Osteocyte (in vitro differentiated cells): ENCODE measurements around the gene ANKRD13D. TPM values are rescaled to one million over a fixed set of nuclear protein-coding genes. Genes with fewer than 3 reads are reported as not detected.

Experiments
- DNase-seq: peaks from one replicate; pipeline ENCODE4 v3.0.0; 2021; ENCODE audit warnings: mixed read lengths; ENCODE audit not compliant: unreplicated experiment; ENCODE audit errors: extremely low spot score
- H3K27ac Mint-ChIP-seq: one replicate; pipeline ENCODE4 v1.8.0; 2021; ENCODE audit warnings: mild to moderate bottlenecking, mixed read lengths; ENCODE audit not compliant: unreplicated experiment
- H3K27me3 Mint-ChIP-seq: one replicate; pipeline ENCODE4 v1.8.0; 2021; ENCODE audit warnings: mixed read lengths; ENCODE audit not compliant: unreplicated experiment
- H3K36me3 Mint-ChIP-seq: one replicate; pipeline ENCODE4 v1.8.0; 2021; ENCODE audit warnings: mixed read lengths; ENCODE audit not compliant: unreplicated experiment
- H3K4me1 Mint-ChIP-seq: one replicate; pipeline ENCODE4 v1.8.0; 2021; ENCODE audit warnings: mixed read lengths; ENCODE audit not compliant: unreplicated experiment
- H3K4me3 Mint-ChIP-seq: one replicate; pipeline ENCODE4 v1.8.0; 2021; ENCODE audit warnings: mild to moderate bottlenecking, moderate library complexity, mixed read lengths; ENCODE audit not compliant: unreplicated experiment
- H3K9me3 Mint-ChIP-seq: one replicate; pipeline ENCODE4 v1.8.0; 2021; ENCODE audit warnings: mixed read lengths; ENCODE audit not compliant: unreplicated experiment
- total RNA-seq: library from RNA; stranded (reverse); gene quantifications from 2 replicates; pipeline ENCODE4 v1.2.1, GENCODE V29; 2021
- TF ChIP-seq, protein P1 (sequence below): fragments of 200-600 bp; sonication (generic); IDR thresholded peaks from 2 replicates; pipeline ENCODE4 v1.5.0; 2021; ENCODE audit warnings: antibody characterized with exemption, mild to moderate bottlenecking, moderate library complexity

Gene ANKRD13D
- total RNA-seq, 1 donor from 2014 or later: 56.2 TPM

DNA sequence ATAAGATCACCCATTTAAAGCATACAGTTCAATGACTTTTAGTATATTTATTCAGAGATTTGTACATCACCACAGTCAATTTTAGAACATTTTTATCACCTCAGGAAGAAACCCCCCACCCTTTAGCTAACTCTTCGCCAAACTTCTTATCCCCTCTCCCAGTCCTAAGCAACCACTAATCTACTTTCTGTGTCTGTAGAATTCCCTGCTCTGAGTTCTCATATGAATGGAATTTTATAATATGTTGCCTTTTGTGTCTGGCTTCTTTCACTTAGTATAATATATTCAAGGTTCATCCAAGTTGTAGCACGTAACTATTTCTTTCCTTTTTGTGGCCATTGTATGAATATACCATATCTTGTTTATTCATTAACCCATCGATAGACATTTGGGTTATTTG is 3.6 kb downstream of the ANKRD13D start:
- DNase-seq: no peak
- H3K27me3 Mint-ChIP-seq: no peaks in the 10 kb centered on the region
- peaks cover 29% of the 10 kb centered on the region for H3K4me1 Mint-ChIP-seq
- peaks cover 33% of the 10 kb centered on the region for H3K36me3 Mint-ChIP-seq
- peak overlapping the region; percentile 11 for H3K27ac Mint-ChIP-seq
- no peak overlapping the region for H3K4me3 Mint-ChIP-seq
- TF ChIP-seq, protein P1, sequence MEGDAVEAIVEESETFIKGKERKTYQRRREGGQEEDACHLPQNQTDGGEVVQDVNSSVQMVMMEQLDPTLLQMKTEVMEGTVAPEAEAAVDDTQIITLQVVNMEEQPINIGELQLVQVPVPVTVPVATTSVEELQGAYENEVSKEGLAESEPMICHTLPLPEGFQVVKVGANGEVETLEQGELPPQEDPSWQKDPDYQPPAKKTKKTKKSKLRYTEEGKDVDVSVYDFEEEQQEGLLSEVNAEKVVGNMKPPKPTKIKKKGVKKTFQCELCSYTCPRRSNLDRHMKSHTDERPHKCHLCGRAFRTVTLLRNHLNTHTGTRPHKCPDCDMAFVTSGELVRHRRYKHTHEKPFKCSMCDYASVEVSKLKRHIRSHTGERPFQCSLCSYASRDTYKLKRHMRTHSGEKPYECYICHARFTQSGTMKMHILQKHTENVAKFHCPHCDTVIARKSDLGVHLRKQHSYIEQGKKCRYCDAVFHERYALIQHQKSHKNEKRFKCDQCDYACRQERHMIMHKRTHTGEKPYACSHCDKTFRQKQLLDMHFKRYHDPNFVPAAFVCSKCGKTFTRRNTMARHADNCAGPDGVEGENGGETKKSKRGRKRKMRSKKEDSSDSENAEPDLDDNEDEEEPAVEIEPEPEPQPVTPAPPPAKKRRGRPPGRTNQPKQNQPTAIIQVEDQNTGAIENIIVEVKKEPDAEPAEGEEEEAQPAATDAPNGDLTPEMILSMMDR: no peak
- peaks cover 7% of the 10 kb centered on the region for H3K9me3 Mint-ChIP-seq

DNA sequence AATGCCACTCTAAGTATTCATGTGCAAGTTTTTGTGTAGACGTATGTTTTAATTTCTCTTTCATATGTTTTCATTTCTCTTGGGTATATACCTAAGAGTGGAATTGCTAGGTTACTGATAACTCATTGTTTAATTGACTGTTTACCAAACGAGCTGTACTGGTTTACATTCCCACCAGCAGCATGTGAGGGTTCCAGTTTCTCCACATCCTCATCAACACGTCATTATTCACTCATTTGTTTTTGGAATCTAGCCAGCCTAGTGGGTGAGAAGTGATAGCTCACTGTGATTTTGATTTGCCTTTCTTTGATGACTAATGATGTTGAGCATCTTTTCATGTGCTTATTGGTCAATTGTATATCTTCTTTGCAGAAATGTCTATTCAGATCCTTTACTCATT is 4.0 kb downstream of the ANKRD13D start:
- no peak overlapping the region for H3K27ac Mint-ChIP-seq
- peaks cover 36% of the 10 kb centered on the region for H3K36me3 Mint-ChIP-seq
- H3K4me1 Mint-ChIP-seq: peaks cover 25% of the 10 kb centered on the region
- TF ChIP-seq, protein P1: no peak
- no peak for DNase-seq
- peaks cover 7% of the 10 kb centered on the region for H3K9me3 Mint-ChIP-seq
- H3K27me3 Mint-ChIP-seq: no peaks in the 10 kb centered on the region
- H3K4me3 Mint-ChIP-seq: no peak overlapping the region

DNA sequence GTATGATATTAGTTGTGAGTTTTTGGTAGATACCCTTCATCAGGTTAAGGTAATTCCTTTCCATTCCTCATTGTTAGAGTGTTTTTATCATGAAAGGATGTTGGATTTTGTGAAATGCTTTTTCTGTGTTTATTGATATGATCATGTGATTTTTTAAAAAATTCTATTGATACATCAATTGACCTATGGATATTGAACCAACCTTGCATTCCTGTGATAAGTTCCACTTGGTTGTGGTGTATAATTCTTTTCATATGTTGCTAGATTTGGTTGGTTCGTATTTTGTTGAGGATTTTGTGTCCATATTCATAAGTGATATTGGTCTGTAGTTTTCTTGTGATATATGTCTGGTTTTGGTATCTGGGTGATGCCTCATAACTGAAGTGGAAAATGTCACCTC is 6.7 kb downstream of the ANKRD13D start:
- H3K36me3 Mint-ChIP-seq: peaks cover 44% of the 10 kb centered on the region
- H3K27me3 Mint-ChIP-seq: no peaks in the 10 kb centered on the region
- TF ChIP-seq, protein P1: no peak
- DNase-seq: no peak
- H3K4me3 Mint-ChIP-seq: no peak overlapping the region
- peaks cover 13% of the 10 kb centered on the region for H3K4me1 Mint-ChIP-seq
- peaks cover 7% of the 10 kb centered on the region for H3K9me3 Mint-ChIP-seq
- H3K27ac Mint-ChIP-seq: no peak overlapping the region

DNA sequence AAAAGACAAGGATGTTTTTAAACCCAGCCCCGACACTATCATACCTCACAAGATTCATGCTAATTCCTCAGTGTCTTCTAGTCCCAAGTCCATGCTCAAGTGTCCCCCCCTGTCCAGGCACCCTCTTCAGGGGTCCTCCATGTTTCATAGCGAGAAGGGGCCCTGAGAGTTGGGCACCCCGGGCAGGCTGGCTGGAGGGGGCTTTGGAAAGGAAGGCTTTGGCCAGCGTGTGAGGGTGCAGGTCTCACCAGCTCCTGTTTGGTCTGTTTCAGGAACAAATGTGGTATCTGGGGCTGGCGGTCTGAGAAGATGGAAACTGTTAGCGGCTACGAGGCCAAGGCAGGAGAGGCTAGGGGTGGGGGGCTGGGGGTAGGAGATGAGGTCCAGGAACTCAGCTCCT is 9.7 kb downstream of the ANKRD13D start:
- H3K27ac Mint-ChIP-seq: no peak overlapping the region
- TF ChIP-seq, protein P1: no peak
- peaks cover 12% of the 10 kb centered on the region for H3K4me1 Mint-ChIP-seq
- peaks cover 7% of the 10 kb centered on the region for H3K9me3 Mint-ChIP-seq
- H3K4me3 Mint-ChIP-seq: no peak overlapping the region
- H3K36me3 Mint-ChIP-seq: peaks cover 39% of the 10 kb centered on the region
- no peak for DNase-seq
- H3K27me3 Mint-ChIP-seq: no peaks in the 10 kb centered on the region

DNA sequence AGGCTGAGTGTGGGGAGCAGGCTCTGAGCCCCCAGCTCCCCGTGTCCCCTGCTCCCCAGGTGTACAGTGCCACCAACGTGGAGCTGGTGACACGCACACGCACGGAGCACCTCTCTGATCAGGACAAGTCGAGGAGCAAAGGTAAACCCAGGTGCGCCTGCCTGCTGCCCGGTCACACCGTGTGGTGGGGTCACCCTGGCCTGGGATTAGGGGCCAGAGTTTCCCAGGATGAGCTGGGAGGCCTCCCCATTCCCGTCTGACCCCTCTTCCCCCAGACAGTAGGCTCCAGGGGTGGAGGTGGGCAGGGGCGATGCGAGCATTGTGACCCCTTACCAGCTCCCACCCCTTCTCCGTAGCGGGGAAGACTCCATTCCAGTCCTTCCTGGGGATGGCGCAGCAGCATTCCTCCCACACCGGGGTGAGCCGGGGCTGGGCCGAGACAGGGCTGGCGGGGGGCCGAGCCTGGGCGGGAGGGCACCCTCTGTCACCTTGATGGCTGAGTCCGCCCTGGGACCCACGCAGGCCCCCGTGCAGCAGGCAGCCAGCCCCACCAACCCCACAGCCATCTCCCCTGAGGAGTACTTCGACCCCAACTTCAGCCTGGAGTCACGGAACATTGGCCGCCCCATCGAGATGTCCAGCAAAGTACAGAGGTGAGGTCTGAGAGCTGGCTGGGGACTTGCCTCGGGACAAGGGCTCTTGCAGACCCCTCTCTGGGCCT is 10.5 kb downstream of the ANKRD13D start:
- H3K4me1 Mint-ChIP-seq: peaks cover 16% of the 10 kb centered on the region
- H3K4me3 Mint-ChIP-seq: no peak overlapping the region
- TF ChIP-seq, protein P1: no peak
- no peak for DNase-seq
- H3K27ac Mint-ChIP-seq: no peak overlapping the region
- no peaks in the 10 kb centered on the region for H3K27me3 Mint-ChIP-seq
- peaks cover 33% of the 10 kb centered on the region for H3K36me3 Mint-ChIP-seq
- peaks cover 7% of the 10 kb centered on the region for H3K9me3 Mint-ChIP-seq
